PFSK-1 (cell line): Measurements from ENCODE around the gene AUTS2.

Source experiments
- FOXP2 ChIP-seq: optimal IDR thresholded peaks from 2 replicates; pipeline ENCODE3; 2011; ENCODE audit warnings: borderline replicate concordance, control low read depth, inconsistent platforms; ENCODE audit not compliant: insufficient read depth; ENCODE audit errors: extremely low read length, extremely low read depth
- POLR2AphosphoS5 ChIP-seq: IDR thresholded peaks from 2 replicates; pipeline ENCODE4 v1.6.1; 2012; ENCODE audit warnings: low read depth, mild to moderate bottlenecking, control low read depth, low read length, moderate library complexity
- SIN3A ChIP-seq: IDR thresholded peaks from 2 replicates; pipeline ENCODE4 v1.6.1; 2012; ENCODE audit warnings: mild to moderate bottlenecking, low read length, moderate library complexity, borderline replicate concordance; ENCODE audit not compliant: insufficient read depth
- TAF1 ChIP-seq: IDR thresholded peaks from 2 replicates; pipeline ENCODE4 v1.6.1; 2012; ENCODE audit warnings: low read length, control low read depth, borderline replicate concordance; ENCODE audit not compliant: insufficient read depth
- TF ChIP-seq, protein P1 (sequence below), 2 experiments: IDR thresholded peaks; 2 replicates each; pipeline versions ENCODE4 v1.6.1 to v1.8.0; 2011 to 2012; ENCODE audit warnings: low read depth in 2 of 2, low read length in 2 of 2, control low read depth in 1 of 2, inconsistent platforms in 1 of 2, mild to moderate bottlenecking in 1 of 2, moderate library complexity in 1 of 2; ENCODE audit not compliant: insufficient read depth in 1 of 2

DNA sequence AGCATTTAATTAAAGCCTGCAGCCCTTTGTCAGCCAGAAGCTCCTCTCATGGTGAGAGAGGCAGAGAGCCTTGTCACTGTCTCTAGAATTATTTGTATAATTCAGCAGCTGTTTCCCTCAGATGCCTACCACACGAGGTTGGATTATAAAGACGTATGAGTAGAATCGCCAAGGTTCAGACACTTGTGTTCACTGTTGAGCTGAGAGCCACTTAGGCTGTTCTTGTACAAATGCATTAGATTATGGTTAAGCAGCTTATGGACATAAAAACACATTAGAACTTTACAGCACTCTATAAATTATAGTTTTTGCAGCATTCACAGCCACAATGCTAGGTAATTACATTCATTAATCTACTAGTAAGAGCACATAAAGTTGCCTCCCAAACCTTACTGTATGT is 282.6 kb downstream of the AUTS2 start:
- TF ChIP-seq SIN3A, result no peak
- no peak for TF ChIP-seq POLR2AphosphoS5
- TF ChIP-seq, protein P1, sequence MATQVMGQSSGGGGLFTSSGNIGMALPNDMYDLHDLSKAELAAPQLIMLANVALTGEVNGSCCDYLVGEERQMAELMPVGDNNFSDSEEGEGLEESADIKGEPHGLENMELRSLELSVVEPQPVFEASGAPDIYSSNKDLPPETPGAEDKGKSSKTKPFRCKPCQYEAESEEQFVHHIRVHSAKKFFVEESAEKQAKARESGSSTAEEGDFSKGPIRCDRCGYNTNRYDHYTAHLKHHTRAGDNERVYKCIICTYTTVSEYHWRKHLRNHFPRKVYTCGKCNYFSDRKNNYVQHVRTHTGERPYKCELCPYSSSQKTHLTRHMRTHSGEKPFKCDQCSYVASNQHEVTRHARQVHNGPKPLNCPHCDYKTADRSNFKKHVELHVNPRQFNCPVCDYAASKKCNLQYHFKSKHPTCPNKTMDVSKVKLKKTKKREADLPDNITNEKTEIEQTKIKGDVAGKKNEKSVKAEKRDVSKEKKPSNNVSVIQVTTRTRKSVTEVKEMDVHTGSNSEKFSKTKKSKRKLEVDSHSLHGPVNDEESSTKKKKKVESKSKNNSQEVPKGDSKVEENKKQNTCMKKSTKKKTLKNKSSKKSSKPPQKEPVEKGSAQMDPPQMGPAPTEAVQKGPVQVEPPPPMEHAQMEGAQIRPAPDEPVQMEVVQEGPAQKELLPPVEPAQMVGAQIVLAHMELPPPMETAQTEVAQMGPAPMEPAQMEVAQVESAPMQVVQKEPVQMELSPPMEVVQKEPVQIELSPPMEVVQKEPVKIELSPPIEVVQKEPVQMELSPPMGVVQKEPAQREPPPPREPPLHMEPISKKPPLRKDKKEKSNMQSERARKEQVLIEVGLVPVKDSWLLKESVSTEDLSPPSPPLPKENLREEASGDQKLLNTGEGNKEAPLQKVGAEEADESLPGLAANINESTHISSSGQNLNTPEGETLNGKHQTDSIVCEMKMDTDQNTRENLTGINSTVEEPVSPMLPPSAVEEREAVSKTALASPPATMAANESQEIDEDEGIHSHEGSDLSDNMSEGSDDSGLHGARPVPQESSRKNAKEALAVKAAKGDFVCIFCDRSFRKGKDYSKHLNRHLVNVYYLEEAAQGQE (IDR thresholded peaks at IDR 0.05; ENCODE audit: insufficient read depth in 1 of 2, low read depth in 2 of 2, low read length in 2 of 2), result no peak
- no peak for TF ChIP-seq FOXP2
- no peak for TF ChIP-seq TAF1
